Globus pallidus (tissue), 1 donor: ENCODE measurements around the gene KAT2A.

Experiments used
- DNase-seq: peaks from one replicate; pipeline ENCODE4 v3.0.0-alpha.2; 2015; ENCODE audit warnings: low spot score

The KAT2A gene

DNA sequence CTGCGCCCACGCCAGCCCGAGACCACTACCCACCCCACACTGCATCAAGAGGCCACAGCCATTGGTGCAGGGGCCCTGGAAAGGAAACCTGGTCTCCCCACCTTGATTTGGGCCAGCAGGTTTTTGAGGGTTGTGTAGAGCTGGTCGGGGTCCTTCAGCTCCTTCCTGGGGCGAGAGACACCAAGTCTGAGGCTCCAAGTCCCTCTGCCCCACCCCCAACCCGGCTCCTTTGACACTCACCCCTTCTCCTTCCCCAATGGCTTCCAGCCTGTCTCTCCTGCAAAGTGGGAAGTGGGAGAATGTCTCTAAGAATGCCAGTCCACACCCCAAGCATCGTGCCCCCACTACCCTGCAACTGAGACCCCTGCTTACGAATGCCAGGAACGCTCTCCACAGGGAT, 7.0 kb downstream of the KAT2A start:
- no peak for DNase-seq

- no peak for DNase-seq
These were observed 7.7 kb downstream of the KAT2A start for GRCh38 chr17:42113293-42114069.

GRCh38 chr17:42112552-42113176, 8.5 kb downstream of the KAT2A start, which contains the start of gene DHX58:
DHX58 (minus strand) TSS chr17:42112714; CDS start chr17:42111892, 822 bp downstream.
- DNase-seq = peak; percentile 72

DNA sequence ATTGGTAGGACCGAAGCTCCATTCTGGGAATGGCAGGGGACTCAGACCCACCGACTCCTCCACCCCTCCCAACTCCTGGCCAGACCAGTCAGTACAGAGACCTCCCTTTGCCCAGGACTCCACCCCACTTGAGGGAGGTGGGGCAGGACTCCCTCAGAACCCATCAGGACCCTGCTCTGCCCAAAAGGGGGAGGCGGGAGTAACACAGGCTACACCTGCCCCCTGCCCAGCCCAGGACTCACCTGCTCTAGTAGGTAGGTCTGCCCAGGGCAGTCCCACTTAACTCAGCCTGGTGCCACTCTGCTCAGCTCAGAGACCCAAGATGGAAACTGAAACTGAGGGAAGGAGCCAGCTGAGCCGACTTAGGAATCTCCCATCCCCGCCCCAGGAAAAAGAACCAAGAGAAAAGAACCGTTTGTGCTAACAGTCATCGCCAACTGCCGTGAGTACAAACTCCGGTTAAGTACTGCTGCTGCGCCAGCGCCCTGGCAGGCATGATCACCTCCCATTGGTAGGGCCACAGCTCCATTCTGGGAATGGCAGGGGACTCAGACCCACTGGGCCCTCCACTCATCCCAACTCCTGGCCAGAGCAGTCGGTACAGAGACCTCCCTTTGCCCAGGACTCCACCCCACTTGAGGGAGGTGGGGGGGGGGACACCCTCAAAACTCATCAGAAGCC, 9.2 kb downstream of the KAT2A start:
- no peak for DNase-seq

DNA sequence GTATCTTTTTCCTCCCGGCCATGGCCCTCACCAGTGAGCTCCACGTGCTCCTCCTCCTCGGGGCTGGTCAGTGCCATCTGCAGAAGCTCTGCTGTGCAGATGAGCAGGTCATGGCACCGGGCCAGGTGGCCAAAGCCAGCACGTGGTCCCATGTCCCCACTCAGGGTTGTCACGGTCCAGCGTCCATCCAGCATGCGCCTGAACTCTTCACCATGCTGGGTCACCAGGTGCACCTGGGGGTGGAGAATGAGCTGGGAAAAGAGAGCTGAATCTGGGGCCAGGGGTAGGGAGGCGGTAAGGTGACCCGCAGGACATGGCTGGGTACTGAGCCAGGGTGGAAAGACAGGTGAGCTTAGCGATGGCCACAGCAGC, 9.9 kb downstream of the KAT2A start:
- no peak for DNase-seq

GRCh38 chr17:42110301-42111264, 10.6 kb downstream of the KAT2A start:
- DNase-seq = no peak

- no peak for DNase-seq
These were observed 12.1 kb downstream of the KAT2A start for GRCh38 chr17:42109086-42109485.

- DNase-seq = no peak
These were observed 13.3 kb downstream of the KAT2A start for GRCh38 chr17:42107597-42108576.

GRCh38 chr17:42107124-42107523, 14.0 kb downstream of the KAT2A start:
- DNase-seq = no peak

DNA sequence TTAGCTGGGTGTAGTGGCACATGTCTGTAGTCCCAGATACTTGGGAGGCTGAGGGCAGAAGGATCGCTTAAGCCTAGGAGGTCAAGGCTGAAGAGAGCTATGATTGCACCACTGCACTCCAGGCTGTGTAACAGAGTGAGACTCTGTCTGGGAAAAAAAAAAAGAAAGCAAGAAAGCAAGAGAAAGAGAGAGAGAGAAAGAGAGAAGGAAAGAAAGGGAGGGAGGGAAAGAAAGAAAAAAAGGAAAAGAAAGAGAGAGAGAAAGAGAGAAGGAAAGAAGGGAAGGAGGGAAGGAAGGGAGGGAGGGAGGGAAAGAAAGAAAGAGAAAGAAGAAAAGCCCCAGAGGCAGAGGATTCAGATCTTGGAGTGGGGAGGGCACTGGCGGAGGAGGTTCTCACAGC, 15.2 kb downstream of the KAT2A start:
- no peak for DNase-seq

- no peak for DNase-seq
These were observed 16.9 kb downstream of the KAT2A start for GRCh38 chr17:42104264-42104663.

- DNase-seq = no peak
These were observed 17.8 kb downstream of the KAT2A start for GRCh38 chr17:42103221-42103954.

GRCh38 chr17:42101513-42102292, 19.5 kb downstream of the KAT2A start:
- peak; percentile 49 for DNase-seq

DNA sequence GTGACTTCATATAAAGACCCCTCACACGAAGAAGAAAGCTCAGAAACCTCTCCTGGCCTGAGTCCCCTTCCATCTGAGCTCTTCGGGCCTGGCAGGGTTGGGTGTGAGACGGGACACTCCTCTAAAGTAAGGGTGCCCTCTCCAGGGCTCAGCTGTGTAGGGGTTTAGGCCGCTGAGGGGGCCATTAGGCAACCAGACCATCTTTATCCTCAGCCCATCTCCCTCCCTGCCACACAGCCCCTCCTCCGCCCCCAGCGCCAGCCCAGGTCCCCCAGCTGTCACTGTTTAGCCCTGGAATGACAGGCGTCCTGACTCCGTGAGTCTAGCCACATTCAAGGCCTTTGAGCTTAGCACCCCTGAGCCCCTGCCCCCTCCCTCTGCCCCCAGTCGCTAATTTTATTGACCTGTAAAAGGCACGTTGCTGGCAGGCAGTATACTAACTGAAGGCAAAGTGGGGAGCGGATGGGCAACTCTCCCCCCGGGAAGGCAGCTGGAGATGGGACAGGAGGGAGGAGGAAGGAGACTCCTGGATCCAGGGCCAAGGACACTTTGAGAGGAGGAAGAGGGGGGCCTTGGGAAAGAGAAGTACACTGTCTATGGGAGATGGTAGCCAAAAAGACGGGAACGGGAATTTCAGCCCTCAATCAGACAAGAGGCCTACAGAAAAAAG, 22.3 kb downstream of the KAT2A start:
- DNase-seq = no peak

DNA sequence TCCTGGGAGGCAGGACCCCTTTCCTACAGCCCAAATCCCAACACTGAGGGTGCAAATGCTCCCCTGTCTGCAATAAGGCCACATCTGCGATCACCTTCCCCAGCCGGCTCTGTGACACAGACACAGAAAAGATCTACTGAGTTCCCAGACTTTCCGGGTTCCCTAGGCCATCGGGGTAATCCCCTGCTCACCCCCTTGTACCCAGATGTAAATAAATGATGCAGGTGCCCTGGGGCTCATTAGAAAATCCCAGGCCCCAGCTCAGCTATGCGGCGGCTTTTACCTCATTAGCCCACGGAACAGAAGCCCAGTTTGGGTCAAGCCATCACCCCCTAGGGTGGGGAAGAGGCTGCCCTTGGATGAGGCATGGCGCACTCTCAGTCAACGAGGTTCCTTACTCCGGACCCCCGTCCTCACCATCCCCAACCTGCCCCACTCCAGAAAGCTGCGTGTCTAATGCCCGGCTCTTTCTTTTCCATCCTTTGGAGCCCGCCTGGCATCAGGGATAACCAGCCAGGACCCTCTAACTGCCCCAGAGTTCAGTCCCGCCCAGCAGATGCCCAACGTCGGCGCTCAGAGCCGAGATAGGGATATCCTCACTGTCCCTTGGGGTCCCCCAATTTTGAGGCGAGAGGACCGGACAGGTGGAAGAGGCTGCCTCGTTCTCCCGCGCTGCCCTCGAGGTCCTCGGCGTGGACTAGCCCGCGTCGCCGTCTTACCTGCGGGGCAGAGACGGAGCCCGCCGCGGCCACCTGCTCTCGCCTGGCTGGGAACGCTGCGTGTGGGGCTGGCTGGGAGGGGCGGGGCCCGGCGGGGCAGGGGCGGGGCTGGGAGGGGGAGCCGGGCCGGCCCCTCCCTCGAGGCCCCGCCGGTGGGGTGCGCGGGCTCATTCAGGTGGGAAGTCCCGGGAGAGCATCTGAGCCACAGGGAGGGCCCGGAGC, 23.2 kb downstream of the KAT2A start, which contains the start of gene ZNF385C:
ZNF385C (minus strand) TSS at position 783 of the 941 bp plus-strand sequence. CDS start 35,417 bp downstream, outside the sequence.
- DNase-seq = no peak

GRCh38 chr17:42096360-42097111, 24.6 kb downstream of the KAT2A start:
- no peak for DNase-seq
